Gastrocnemius medialis (tissue), 4 donors: ENCODE measurements around the gene SUSD3. TPM values are rescaled to one million over a fixed set of nuclear protein-coding genes. Genes with fewer than 3 reads are reported as not detected.

Experiments
- ATAC-seq, 2 donors: fragments of 150-250 bp; one replicate each; pipeline ENCODE4 v1.9.1; 2016
- DNase-seq, 2 donors: peaks; one replicate each; pipeline ENCODE4 v3.0.0-alpha.2; 2019
- H3K27ac ChIP-seq, 4 donors: fragments of 200-600 bp; sonication (generic); 1 replicate in 1 of 4; 2 replicates in 3 of 4; pipeline ENCODE4 v1.5.1; 2016 to 2018; ENCODE audit warnings: mild to moderate bottlenecking in 2 of 4, moderate library complexity in 1 of 4
- H3K27me3 ChIP-seq, 3 donors: fragments of 200-600 bp; sonication (generic) in 2 of 3; 1 replicate in 1 of 3; 2 replicates in 2 of 3; pipeline versions ENCODE4 v1.5.1 to v1.6.0; 2016 to 2019; ENCODE audit warnings: mild to moderate bottlenecking in 1 of 3, moderate library complexity in 1 of 3
- H3K36me3 ChIP-seq, 2 donors: fragments of 200-600 bp; sonication (generic) in 1 of 2; one replicate each; pipeline ENCODE4 v1.5.1; 2017 to 2018
- H3K4me1 ChIP-seq, 2 donors: fragments of 200-600 bp; sonication (generic) in 1 of 2; one replicate each; pipeline ENCODE4 v1.5.1; 2016 to 2017; ENCODE audit warnings: mild to moderate bottlenecking in 2 of 2
- H3K4me3 ChIP-seq, 4 donors: fragments of 200-600 bp; sonication (generic) in 3 of 4; 1 replicate in 1 of 4; 2 replicates in 3 of 4; pipeline ENCODE4 v1.5.1; 2016 to 2019; ENCODE audit warnings: mild to moderate bottlenecking in 2 of 4
- H3K9me3 ChIP-seq, 3 donors: fragments of 200-600 bp; sonication (generic) in 2 of 3; 1 replicate in 1 of 3; 2 replicates in 2 of 3; pipeline ENCODE4 v1.5.1; 2016 to 2019
- CTCF ChIP-seq, 5 experiments: fragments of 450-650 bp in 3 of 5; fragments of 200-600 bp in 2 of 5; sonication (generic) in 2 of 5; IDR thresholded peaks in 4 of 5; conservative IDR thresholded peaks in 1 of 5; 1 replicate in 4 of 5; 2 replicates in 1 of 5; pipeline ENCODE4 v1.5.1; 2016 to 2019; ENCODE audit warnings: antibody characterized with exemption in 5 of 5, mild to moderate bottlenecking in 3 of 5, moderate library complexity in 3 of 5
- POLR2A ChIP-seq, 2 donors: fragments of 450-650 bp; IDR thresholded peaks; one replicate each; pipeline ENCODE4 v1.6.1; 2017; ENCODE audit warnings: antibody characterized with exemption in 2 of 2, mild to moderate bottlenecking in 2 of 2, moderate library complexity in 2 of 2
- in situ Hi-C, 4 donors: fragments of 200-750 bp; cut with MboI; loops; one replicate each; pipeline versions ENCODE4 v1.15.0 to v1.8.0; 2017; ENCODE audit warnings: low sequenced_read_pairs in 4 of 4
- intact Hi-C: fragments of 100-400 bp; cut with DNase I; formaldehyde crosslinking; loops from one replicate; pipeline ENCODE4 v1.15.1; 2023; ENCODE audit warnings: low total_unique reads
- total RNA-seq, 4 donors: library from RNA; depleted of rRNA; stranded (reverse); fragments of >200 nt; gene quantifications; one replicate each; pipeline versions ENCODE4 v1.1.0 to v1.2.3, GENCODE V29; 2016

SUSD3 gene
- total RNA-seq, 4 donors from 2014 or later = 0.51 to 0.61 TPM; not detected in 2

GRCh38 chr9:93066978-93067603 is 8.6 kb downstream of the SUSD3 start:
- TF ChIP-seq POLR2A (IDR thresholded peaks at IDR 0.05) (no peak), CTCF (IDR thresholded peaks at IDR 0.05 in 4 of 5, conservative IDR thresholded peaks at IDR 0.05 in 1 of 5) (no peak)
- Histone ChIP-seq H3K4me3 (no peak overlapping the region), H3K4me1 (peaks cover 0 to 1% of the 10 kb centered on the region in 2 donors), H3K36me3 (no peaks in the 10 kb centered on the region), H3K27ac (no peak overlapping the region), H3K27me3 (no peaks in the 10 kb centered on the region), H3K9me3 (no peaks in the 10 kb centered on the region)
- in situ Hi-C loops = no loop called here
- no peak for DNase-seq
- intact Hi-C loops = no loop called here
- no peak for ATAC-seq

DNA sequence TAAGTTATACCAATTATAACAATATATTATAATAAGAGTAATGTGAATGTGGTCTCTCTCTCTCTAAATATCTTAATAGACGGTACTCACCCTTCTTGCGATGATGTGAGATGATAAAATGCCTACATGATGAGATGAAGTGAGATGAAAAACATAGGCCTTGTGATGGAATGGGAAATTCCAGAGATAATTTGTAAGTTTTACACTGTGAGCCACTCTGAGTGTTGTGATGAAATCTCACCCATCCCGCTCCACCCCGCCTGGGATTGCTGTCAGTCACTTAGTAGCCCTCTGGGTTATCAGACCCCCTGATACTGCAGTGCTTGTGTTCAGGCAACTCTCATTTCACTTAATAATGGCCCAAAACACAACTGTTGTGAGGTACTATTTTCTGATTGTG is 10.5 kb downstream of the SUSD3 start:
- ATAC-seq = no peak
- in situ Hi-C loops = no loop called here
- TF ChIP-seq POLR2A (IDR thresholded peaks at IDR 0.05) (no peak), CTCF (IDR thresholded peaks at IDR 0.05 in 4 of 5, conservative IDR thresholded peaks at IDR 0.05 in 1 of 5) (no peak)

DNA sequence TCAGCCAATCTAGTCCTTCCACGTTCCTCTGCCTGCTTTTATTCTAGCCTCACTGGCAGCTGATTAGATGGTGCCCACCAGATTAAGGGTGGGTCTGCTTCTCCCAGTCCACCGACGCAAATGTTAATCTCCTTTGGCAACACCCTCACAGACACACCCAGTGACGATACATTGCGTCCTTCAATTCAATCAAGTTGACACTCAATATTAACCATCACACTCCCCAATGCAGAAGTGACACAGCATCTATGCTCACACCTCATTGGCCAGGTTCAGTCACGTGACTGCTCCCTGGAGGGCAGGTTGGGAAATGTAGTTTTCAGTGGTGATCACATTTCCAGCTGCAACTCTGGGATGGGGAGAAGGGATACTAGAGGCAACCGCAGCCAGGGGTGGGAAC is 13.0 kb downstream of the SUSD3 start:
- intact Hi-C loops (no loop called here), in situ Hi-C loops (no loop called here)
- TF ChIP-seq CTCF (IDR thresholded peaks at IDR 0.05 in 4 of 5, conservative IDR thresholded peaks at IDR 0.05 in 1 of 5) = no peak
- no peak for TF ChIP-seq POLR2A (IDR thresholded peaks at IDR 0.05)
- Histone ChIP-seq H3K9me3 (no peaks in the 10 kb centered on the region), H3K36me3 (no peaks in the 10 kb centered on the region), H3K4me3 (no peak overlapping the region), H3K27me3 (no peaks in the 10 kb centered on the region), H3K4me1 (peaks cover 0 to 7% of the 10 kb centered on the region in 2 donors), H3K27ac (no peak overlapping the region)
- peak in 1 of 2 donors; percentile 30 for DNase-seq
- ATAC-seq = peak; percentile 36 to 76

More for the DNA sequence above, 10.5 kb downstream of the SUSD3 start:
- Histone ChIP-seq H3K36me3 (no peaks in the 10 kb centered on the region), H3K4me3 (no peak overlapping the region), H3K27me3 (no peaks in the 10 kb centered on the region), H3K4me1 (peaks cover 0 to 7% of the 10 kb centered on the region in 2 donors), H3K9me3 (no peaks in the 10 kb centered on the region), H3K27ac (no peak overlapping the region)
- no peak for DNase-seq
- intact Hi-C loops = no loop called here

DNA sequence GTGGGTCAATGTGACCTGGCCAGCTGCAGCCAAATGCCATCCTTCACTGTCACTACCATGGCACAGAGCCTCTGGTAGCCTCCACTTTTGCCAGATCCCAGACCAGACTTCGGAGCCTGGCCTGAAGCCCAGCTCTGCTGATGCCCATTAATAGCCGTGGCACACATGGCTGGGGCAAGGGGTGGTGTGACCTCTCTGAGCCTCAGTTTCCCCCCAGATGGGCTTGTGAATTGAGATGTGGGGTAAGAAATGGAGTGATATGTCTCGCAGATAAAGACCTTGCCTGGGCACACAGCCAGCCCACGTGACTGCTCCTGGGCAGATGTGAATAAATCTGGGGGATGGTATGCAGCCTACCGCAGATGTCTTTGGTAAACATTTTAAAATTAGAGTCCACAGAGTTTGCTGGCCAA is 13.9 kb downstream of the SUSD3 start:
- H3K27me3 ChIP-seq = no peaks in the 10 kb centered on the region
- ATAC-seq (no peak), DNase-seq (no peak)
- no peaks in the 10 kb centered on the region for H3K36me3 ChIP-seq
- no peak for TF ChIP-seq POLR2A (IDR thresholded peaks at IDR 0.05)
- no peak overlapping the region for H3K27ac ChIP-seq
- in situ Hi-C loops (no loop called here), intact Hi-C loops (no loop called here)
- H3K4me1 ChIP-seq = peaks cover 0 to 7% of the 10 kb centered on the region in 2 donors
- no peaks in the 10 kb centered on the region for H3K9me3 ChIP-seq
- H3K4me3 ChIP-seq = no peak overlapping the region

DNA sequence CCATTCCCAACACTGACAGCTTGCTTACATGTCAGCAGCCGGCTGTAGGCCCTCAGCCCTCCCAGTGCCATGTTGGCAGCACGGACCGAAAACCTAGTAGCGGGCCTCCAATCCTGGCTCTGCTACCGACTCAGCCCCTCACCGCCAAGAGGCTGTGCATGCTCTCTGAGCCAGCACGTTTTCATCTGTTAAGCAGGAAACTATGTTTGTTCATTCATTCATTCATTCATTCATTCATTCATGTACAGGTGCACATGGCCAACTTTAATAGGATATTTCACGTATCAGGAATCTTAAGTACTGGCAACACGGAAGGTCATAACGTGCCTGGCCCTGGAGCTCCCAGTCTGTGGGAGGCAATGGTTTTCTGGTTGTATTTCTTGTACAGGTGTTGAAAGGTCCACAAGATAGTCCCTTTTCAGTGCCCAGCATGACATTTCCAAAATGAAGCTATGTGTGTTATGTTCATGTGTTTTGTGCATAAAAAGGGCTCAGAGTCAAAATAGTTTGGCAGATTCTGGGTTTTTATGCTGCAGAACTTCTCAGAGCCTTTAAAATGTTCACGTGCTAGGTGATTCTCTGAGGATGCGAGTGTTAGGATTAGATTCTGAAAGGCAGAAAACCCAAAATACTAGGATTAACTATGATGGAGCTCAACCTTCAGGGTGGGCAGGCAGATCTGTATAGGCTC is 17.7 kb downstream of the SUSD3 start:
- H3K36me3 ChIP-seq = no peaks in the 10 kb centered on the region
- H3K4me1 ChIP-seq = peaks cover 0 to 7% of the 10 kb centered on the region in 2 donors
- H3K27me3 ChIP-seq = no peaks in the 10 kb centered on the region
- H3K9me3 ChIP-seq = no peaks in the 10 kb centered on the region
- in situ Hi-C loops (no loop called here), intact Hi-C loops (no loop called here)
- no peak overlapping the region for H3K4me3 ChIP-seq
- ATAC-seq = no peak
- DNase-seq = no peak
- no peak overlapping the region for H3K27ac ChIP-seq
- TF ChIP-seq POLR2A (IDR thresholded peaks at IDR 0.05) (no peak), CTCF (IDR thresholded peaks at IDR 0.05 in 4 of 5, conservative IDR thresholded peaks at IDR 0.05 in 1 of 5) (no peak)
